HEK293T (cell line): ENCODE measurements around the gene TEDC1.

Source experiments
- ARNT ChIP-seq: fragments of 450-650 bp; IDR thresholded peaks from 2 replicates; pipeline ENCODE4 v1.6.1; 2017; ENCODE audit warnings: mild to moderate bottlenecking
- BHLHE40 ChIP-seq: fragments of 450-650 bp; IDR thresholded peaks from 2 replicates; pipeline ENCODE4 v1.6.1; 2016; ENCODE audit warnings: mild to moderate bottlenecking, moderate library complexity, borderline replicate concordance
- FOXM1 ChIP-seq: fragments of 450-650 bp; IDR thresholded peaks from 2 replicates; pipeline ENCODE4 v1.6.1; 2017; ENCODE audit warnings: mild to moderate bottlenecking, borderline replicate concordance
- NFRKB ChIP-seq: fragments of 450-650 bp; IDR thresholded peaks from 2 replicates; pipeline ENCODE4 v1.6.1; 2016; ENCODE audit warnings: mild to moderate bottlenecking, moderate library complexity

- TF ChIP-seq ARNT (no peak), NFRKB (no peak), FOXM1 (no peak), BHLHE40 (no peak)
Observed at GRCh38 chr14:105453847-105454246, 37.2 kb upstream of the TEDC1 start.
